ENCODE measurements around the gene COL25A1.
"Not testable (repeated sequence)": the region's sequence is repeated elsewhere in the genome, so short reads cannot be mapped to it uniquely, and the experiment has no call there.

Gene COL25A1

GRCh38 chr4:109041463-109042360 lies 260.7 kb downstream of the COL25A1 start:
- no peak for DNase-seq

DNA sequence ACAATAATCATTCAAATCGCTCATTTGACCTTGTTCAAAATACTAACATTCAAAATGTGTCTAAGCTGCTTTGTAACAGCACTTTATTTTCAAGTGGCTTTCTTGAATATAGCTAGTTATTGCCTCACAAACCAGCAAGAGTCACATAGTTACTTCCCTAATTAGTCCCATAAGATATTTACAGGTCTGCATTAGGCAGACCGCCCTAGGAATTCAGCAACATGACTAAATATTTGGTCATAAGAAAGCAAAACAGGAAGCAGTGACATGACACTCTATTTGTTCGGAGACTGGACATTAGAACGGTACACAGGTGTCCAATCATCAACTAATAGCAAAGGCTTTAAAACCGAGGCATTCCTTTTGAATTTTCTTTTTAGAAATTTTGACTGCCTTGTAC lies 262.0 kb downstream of the COL25A1 start:
- no peak for DNase-seq

- no peak for DNase-seq
Measured at GRCh38 chr4:109037026-109037425, 265.4 kb downstream of the COL25A1 start.

GRCh38 chr4:109033993-109034392 lies 268.5 kb downstream of the COL25A1 start:
- no peak for DNase-seq

DNA sequence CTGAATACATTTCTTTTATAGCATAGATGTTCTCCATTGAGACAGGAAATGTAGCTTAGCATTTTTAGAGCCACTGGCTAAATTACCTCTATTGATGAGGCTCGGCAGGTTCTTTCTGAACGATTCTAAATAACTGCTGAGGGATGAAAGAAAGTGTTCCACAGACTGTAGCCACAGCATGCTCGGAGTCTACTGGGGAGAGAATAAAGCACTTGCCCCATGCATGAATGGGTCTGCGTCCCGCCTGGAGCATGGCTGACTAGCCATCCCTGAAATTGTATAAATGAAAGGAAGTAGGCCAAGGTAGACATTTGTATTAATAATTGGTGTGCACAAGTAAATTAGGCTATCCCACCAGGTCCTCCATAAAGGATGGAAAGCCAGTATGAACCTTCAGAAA lies 269.8 kb downstream of the COL25A1 start:
- no peak for DNase-seq

DNA sequence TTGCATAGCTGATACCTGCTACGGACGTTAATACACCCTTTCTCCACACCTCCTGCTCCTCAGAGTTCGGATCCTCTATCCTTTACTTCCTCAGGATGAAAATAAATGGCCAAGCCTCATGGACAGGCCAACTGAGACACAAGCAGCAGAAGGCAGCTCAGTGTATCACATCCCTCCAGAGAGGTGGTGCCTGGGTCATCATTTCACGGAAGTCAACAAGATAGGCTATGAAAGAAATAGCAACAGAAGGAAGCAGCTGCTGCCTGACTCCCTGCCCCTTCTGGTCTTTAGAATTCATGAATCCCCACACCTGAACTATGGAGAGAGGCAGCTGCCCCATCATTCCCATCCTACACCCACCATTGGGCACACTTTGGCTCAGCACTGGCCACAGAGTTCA lies 272.5 kb downstream of the COL25A1 start:
- DNase-seq, result no peak

DNA sequence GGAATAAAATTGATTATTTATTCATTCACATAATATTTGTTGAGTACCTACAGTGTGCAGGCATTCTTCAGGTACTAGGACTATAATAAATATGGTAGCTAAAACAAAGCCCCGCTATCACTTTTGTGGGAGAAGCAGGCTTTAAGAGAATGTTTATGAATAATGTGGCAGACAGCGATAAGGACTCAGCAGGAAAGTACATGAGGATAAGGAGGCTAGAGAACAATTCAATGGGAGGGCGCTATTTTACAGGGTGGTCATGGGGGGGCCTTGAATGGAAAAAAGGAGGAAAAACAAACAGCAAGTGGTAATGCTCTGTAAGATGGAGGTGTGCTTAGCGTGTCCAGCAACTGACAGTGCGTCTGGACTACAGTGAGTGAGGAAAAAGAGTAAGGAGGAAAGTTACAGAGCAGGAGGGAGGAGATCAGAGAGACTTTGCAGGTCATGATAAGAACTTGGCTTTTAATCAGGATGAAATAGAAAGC lies 275.4 kb downstream of the COL25A1 start:
- no peak for DNase-seq

DNA sequence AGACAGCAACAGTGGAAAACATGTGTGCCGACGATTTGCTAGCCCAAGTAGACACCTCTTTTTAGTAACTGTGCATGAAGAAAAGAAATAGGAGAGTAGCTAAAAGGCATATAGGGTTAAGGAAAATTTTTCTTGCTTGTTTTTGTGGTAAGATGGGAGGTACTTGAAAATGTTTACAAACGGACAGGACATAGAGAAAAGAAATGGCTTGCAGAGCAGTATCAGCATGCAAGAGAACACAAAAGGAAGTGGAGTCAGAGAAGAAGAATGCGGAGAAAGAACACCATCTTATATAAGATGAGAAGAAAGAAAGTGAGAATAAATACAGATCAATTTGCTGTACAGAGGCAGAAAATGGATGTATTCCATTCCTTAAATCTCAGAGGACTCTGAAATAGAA lies 275.9 kb downstream of the COL25A1 start:
- no peak for DNase-seq

GRCh38 chr4:109025471-109026076 lies 276.9 kb downstream of the COL25A1 start:
- DNase-seq, result no peak

- DNase-seq, result no peak
Measured at GRCh38 chr4:109022961-109023360, 279.5 kb downstream of the COL25A1 start.

DNA sequence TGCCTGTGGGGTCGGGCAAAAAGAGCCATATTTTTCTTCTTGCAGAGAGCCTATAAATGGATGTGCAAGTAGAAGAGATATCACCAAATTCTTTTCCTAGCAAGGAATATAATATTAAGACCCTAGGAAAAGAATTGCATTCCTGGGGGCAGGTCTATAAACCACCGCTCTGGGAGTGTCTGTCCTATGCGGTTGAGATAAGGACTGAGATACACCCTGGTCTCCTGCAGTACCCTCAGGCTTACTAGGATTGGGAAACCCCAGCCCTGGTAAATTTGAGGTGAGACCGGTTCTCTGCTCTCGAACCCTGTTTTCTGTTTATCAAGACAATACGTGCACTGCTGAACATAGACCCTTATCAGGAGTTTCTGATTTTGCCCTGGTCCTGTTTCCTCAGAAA lies 280.8 kb downstream of the COL25A1 start:
- not testable (repeated sequence) for DNase-seq

DNA sequence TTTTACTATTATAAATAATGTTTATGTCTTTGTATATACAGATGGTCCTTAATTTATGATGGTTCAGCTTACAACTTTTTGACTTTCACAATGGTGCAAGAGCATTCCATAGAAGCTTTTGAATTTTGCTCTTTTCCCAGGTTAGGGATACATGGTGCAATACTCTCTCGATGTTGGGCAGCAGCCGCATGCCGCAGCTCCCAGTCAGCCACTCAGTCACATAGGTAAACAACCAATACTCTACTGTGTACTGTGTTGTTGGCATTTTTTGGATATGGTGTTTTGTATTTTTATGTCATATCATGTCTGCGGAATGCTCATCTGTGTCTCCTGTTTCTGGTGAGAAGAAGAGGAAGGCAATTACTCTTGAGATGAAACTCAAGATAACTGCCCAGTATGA lies 281.6 kb downstream of the COL25A1 start:
- DNase-seq, result no peak

GRCh38 chr4:109016200-109016599 lies 286.3 kb downstream of the COL25A1 start:
- no peak for DNase-seq

GRCh38 chr4:109015413-109015810 lies 287.0 kb downstream of the COL25A1 start:
- no peak for DNase-seq

DNA sequence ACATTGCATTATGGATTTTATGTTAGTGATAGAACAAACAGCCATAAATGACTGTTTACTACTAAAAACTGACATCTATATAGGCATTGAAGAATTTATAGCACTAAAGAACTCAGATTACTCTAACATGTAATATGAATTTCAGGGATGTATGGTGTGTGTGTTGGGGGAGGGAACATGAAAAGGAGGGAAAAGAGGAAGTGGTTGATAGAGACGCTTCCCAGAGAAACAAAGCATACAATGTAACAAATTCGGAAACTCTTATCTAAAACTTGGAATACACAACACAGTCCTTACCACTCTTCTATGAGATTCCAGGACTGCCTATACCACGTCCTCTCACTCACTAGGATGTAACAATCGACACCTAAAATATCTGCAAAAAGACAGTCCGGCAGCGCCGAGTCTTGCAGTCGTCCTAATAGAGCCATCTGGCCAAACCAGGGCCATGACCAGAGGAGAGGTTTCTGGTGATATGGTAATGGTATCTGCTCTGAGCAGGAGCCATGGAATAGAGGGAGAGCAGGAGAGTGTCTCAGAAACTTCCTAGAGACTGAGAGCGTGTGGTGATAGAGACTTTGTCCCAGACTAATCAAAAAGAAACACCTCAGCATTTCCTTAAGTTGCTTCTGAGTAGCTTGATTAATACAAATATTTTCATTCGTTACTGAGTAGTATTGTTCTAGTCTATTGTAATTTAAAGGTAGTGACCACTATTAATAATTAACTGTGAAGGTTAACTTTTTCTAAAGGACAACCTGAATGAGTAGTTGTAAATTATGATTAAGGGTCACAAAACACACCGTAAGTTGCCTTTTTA lies 287.7 kb downstream of the COL25A1 start:
- no peak for DNase-seq

GRCh38 chr4:109012286-109012880 lies 290.1 kb downstream of the COL25A1 start:
- no peak for DNase-seq

- DNase-seq, result no peak
Measured at GRCh38 chr4:109011241-109012026, 291.0 kb downstream of the COL25A1 start.

GRCh38 chr4:109010521-109010920 lies 291.9 kb downstream of the COL25A1 start:
- DNase-seq, result no peak

- no peak for DNase-seq
Measured at GRCh38 chr4:109009909-109010308, 292.5 kb downstream of the COL25A1 start.

DNA sequence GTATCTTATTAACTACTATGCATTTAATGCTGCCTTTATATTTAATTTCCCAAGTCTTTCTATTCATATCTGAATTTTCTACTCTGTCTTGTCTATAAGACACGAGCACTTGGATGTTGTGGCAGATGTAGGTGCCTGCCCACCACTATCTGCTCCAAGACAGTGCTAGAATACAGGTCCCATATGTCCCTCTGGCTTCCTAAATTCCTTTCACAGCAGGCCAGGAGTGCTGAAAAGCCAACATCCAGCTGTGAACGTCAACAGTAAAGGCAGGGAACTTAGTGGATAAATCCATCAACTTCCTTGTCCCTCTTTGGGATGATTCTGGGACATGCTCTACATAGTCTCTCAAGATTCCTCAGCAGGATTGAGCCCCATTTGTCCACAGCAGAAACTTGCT lies 294.5 kb downstream of the COL25A1 start:
- no peak for DNase-seq

GRCh38 chr4:109005523-109005922 lies 296.9 kb downstream of the COL25A1 start:
- no peak for DNase-seq

DNA sequence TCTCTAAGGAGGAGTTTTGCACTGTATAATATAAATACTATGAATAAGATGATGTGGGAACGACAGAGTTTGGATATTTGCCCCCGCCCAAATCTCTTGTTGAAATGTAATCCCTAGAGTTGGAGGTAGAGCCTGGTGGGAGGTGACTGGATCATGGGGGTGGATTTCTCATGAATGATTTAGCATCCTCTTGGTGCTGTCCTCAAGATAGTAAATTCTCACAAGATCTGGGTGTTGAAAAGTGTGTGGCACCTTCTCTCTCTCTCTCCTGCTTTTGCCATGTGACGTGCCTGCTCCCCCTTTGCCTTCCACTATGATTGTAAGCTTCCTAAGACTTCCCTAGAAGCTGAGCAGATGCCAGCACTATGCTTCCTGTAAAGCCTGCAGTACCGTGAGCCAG lies 298.0 kb downstream of the COL25A1 start:
- DNase-seq, result no peak
